Breast epithelium (tissue), 3 donors: ENCODE results near the gene IL37.

Experiments
- CTCF ChIP-seq, 3 donors: fragments of 450-650 bp; IDR thresholded peaks; one replicate each; pipeline ENCODE4 v1.5.1; 2016 to 2017; ENCODE audit warnings: antibody characterized with exemption in 3 of 3, mild to moderate bottlenecking in 3 of 3, moderate library complexity in 3 of 3
- POLR2A ChIP-seq: fragments of 450-650 bp; IDR thresholded peaks from one replicate; pipeline ENCODE4 v1.6.1; 2016; ENCODE audit warnings: antibody characterized with exemption, mild to moderate bottlenecking, moderate library complexity
- POLR2AphosphoS5 ChIP-seq, 3 donors: sonication (generic); formaldehyde crosslinking; IDR thresholded peaks; one replicate each; pipeline ENCODE4 v1.6.1; 2017; ENCODE audit warnings: antibody characterized with exemption in 3 of 3

DNA sequence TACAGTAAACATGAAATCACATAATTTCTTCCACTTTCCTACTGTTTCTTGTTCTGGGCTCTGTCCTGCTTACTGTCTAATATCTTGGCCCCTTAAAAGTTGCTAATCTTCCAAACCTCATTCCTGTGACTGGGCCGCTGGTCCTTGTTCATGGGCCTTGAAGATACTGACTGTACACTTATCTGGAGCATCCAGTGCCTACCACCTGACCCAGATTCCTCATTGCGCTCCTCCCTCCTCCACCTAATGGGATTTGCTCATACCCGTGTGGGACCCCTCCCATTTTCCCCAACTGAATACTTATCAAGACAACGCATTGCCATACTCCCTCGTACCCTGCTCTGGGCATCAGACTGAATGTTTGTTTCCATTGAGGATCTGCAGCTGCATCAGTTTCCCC, 6.1 kb upstream of the IL37 start:
- TF ChIP-seq POLR2A, result no peak
- TF ChIP-seq CTCF (IDR thresholded peaks at IDR 0.05), result no peak
- no peak for TF ChIP-seq POLR2AphosphoS5 (IDR thresholded peaks at IDR 0.05)
